ENCODE measurements around the gene SKAP2.
"Not testable (repeated sequence)": the region's sequence is repeated elsewhere in the genome, so short reads cannot be mapped to it uniquely, and the experiment has no call there.

Gene SKAP2

DNA sequence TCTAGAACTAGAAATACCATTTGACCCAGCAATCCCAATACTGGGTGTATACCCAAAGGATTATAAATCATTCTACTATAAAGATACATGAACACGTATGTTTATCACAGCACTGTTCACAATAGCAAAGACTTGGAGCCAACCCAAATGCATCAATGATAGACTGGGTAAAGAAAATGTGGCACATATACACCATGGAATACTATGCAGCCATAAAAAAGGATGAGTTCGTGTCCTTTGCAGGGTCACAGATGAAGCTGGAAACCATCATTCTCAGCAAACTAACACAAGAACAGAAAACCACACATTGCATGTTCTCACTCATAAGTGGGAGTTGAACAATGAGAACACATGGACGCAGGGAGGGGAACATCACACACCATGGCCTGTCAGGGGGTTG lies 27.6 kb downstream of the SKAP2 start:
- not testable (repeated sequence) for H3K4me1 ChIP-seq (ENCODE audit: control insufficient read depth, insufficient read depth, low read length, unreplicated experiment); H3K27me3 ChIP-seq (ENCODE audit: insufficient read depth, low read length); H3K4me3 ChIP-seq (ENCODE audit: low read depth, low read length); H3K27ac ChIP-seq (ENCODE audit: low read depth, low read length); H3K79me2 ChIP-seq (ENCODE audit: control insufficient read depth, insufficient read depth, low read length, unreplicated experiment); H3K36me3 ChIP-seq (ENCODE audit: insufficient read depth, low read length); H2AFZ ChIP-seq (ENCODE audit: low read length, unreplicated experiment)

DNA sequence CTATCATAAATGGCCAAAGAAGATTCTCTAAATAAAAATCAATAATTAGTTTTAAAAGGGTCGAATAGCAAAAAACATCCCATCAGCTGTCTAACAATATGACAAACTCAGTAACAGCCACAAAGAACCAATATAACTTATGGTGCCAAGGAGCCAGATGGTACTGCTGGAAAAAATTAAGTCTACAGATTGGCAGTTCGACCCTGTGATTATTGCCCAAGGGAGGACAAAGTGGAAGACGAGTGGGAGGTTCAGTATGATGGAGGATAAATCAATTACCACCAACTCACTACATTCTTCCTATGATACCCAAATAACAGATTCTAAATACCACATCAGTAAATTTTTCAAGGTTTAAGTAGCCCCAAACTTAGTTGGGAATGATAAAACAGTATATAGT lies 49.0 kb downstream of the SKAP2 start:
- no peak overlapping the region for H2AFZ ChIP-seq (ENCODE audit: low read length, unreplicated experiment)
- H3K36me3 ChIP-seq (ENCODE audit: insufficient read depth, low read length), result no peaks in the 10 kb centered on the region
- H3K27me3 ChIP-seq (ENCODE audit: insufficient read depth, low read length), result no peaks in the 10 kb centered on the region
- no peak overlapping the region for H3K4me3 ChIP-seq (ENCODE audit: low read depth, low read length)
- no peaks in the 10 kb centered on the region for H3K4me1 ChIP-seq (ENCODE audit: control insufficient read depth, insufficient read depth, low read length, unreplicated experiment)
- no peak overlapping the region for H3K27ac ChIP-seq (ENCODE audit: low read depth, low read length)
- H3K79me2 ChIP-seq (ENCODE audit: control insufficient read depth, insufficient read depth, low read length, unreplicated experiment), result no peaks in the 10 kb centered on the region

DNA sequence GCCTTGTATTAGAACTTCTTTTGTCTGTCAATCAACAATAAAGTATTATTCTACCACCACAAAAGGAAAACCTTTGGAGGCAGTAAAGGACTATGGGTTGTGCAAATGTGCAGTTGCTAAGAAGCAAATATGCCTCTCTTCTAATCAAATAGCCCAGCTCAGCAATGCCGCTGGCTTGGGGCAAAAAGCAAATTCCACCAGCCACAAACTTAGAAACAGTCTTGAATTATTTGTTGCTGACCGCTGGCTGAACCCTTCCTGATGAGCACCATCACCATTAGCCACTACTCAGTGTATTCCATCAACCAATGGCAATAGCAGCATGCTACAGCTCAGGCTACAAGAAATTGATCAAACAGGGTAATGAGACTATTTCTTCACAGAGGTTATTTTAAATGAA lies 51.0 kb downstream of the SKAP2 start:
- no peaks in the 10 kb centered on the region for H3K79me2 ChIP-seq (ENCODE audit: control insufficient read depth, insufficient read depth, low read length, unreplicated experiment)
- H3K4me1 ChIP-seq (ENCODE audit: control insufficient read depth, insufficient read depth, low read length, unreplicated experiment), result no peaks in the 10 kb centered on the region
- no peaks in the 10 kb centered on the region for H3K27me3 ChIP-seq (ENCODE audit: insufficient read depth, low read length)
- no peak overlapping the region for H3K4me3 ChIP-seq (ENCODE audit: low read depth, low read length)
- no peaks in the 10 kb centered on the region for H3K36me3 ChIP-seq (ENCODE audit: insufficient read depth, low read length)
- no peak overlapping the region for H2AFZ ChIP-seq (ENCODE audit: low read length, unreplicated experiment)
- no peak overlapping the region for H3K27ac ChIP-seq (ENCODE audit: low read depth, low read length)

DNA sequence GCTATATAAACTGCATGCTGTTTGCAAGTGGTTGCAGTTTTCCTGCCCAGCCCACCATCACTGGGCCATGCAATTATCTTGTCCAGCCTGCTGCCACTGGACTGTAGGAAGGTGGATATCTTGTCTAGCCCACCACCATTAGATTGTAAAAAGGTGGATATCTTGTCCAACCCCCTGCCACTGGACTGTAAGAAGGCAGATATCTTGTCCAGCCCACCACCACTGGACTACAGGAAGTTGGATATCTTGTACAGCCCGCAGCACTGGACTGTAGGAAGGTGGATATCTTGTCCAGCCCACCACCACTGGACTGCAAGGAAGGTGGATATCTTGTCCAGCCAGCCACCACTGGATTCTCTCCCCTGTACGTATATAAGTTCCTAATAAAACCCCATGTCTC lies 69.8 kb downstream of the SKAP2 start:
- Histone ChIP-seq H2AFZ (ENCODE audit: low read length, unreplicated experiment) (no peak overlapping the region), H3K4me1 (ENCODE audit: control insufficient read depth, insufficient read depth, low read length, unreplicated experiment) (no peaks in the 10 kb centered on the region), H3K4me3 (ENCODE audit: low read depth, low read length) (no peak overlapping the region)

DNA sequence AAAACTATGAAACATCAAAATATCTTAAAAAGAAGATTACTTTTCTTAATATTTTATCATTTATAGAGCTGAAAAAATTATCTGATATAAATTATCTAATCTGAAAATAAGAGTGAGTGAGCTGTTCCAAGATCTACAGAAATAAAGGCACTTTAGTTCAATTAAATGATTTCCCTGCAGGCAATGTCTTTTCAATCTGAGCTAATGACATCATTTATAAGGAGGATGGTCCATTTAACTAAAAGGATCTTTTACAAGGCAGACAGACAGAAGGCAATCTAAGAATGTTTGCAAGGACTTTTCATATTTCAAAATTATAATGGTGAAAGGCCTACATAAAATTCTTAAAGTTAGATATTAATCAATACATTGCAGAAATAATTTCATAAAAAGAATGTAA lies 71.8 kb downstream of the SKAP2 start:
- Histone ChIP-seq H3K79me2 (ENCODE audit: control insufficient read depth, insufficient read depth, low read length, unreplicated experiment) (no peaks in the 10 kb centered on the region), H3K36me3 (ENCODE audit: insufficient read depth, low read length) (no peaks in the 10 kb centered on the region), H2AFZ (ENCODE audit: low read length, unreplicated experiment) (no peak overlapping the region), H3K4me3 (ENCODE audit: low read depth, low read length) (no peak overlapping the region), H3K27ac (ENCODE audit: low read depth, low read length) (no peak overlapping the region), H3K4me1 (ENCODE audit: control insufficient read depth, insufficient read depth, low read length, unreplicated experiment) (no peaks in the 10 kb centered on the region), H3K27me3 (ENCODE audit: insufficient read depth, low read length) (no peaks in the 10 kb centered on the region)

More for the DNA sequence above, 69.8 kb downstream of the SKAP2 start:
- Histone ChIP-seq H3K27ac (ENCODE audit: low read depth, low read length) (no peak overlapping the region), H3K79me2 (ENCODE audit: control insufficient read depth, insufficient read depth, low read length, unreplicated experiment) (no peaks in the 10 kb centered on the region), H3K36me3 (ENCODE audit: insufficient read depth, low read length) (no peaks in the 10 kb centered on the region), H3K27me3 (ENCODE audit: insufficient read depth, low read length) (no peaks in the 10 kb centered on the region)

DNA sequence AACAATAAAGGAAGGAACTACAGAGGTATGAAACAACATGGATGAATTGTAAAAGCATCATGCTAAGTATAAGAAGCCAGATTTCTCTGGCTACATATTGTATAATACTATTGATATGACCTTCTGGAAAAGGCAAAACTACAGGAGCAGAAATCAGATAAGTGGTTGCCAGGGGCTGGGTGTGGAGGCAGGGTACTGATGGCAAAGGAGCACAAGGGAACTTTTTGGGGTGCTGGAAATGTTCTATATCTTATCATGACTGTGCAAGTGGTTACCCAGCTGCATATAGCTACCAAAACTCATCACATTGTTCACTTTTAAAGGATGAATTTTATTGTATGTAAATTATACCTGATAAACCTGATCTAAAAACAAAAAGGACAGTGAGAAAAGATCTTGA lies 72.4 kb downstream of the SKAP2 start:
- Histone ChIP-seq H3K79me2 (ENCODE audit: control insufficient read depth, insufficient read depth, low read length, unreplicated experiment) (no peaks in the 10 kb centered on the region), H3K4me3 (ENCODE audit: low read depth, low read length) (no peak overlapping the region), H3K27ac (ENCODE audit: low read depth, low read length) (no peak overlapping the region), H3K27me3 (ENCODE audit: insufficient read depth, low read length) (no peaks in the 10 kb centered on the region), H3K4me1 (ENCODE audit: control insufficient read depth, insufficient read depth, low read length, unreplicated experiment) (no peaks in the 10 kb centered on the region), H2AFZ (ENCODE audit: low read length, unreplicated experiment) (no peak overlapping the region), H3K36me3 (ENCODE audit: insufficient read depth, low read length) (no peaks in the 10 kb centered on the region)

DNA sequence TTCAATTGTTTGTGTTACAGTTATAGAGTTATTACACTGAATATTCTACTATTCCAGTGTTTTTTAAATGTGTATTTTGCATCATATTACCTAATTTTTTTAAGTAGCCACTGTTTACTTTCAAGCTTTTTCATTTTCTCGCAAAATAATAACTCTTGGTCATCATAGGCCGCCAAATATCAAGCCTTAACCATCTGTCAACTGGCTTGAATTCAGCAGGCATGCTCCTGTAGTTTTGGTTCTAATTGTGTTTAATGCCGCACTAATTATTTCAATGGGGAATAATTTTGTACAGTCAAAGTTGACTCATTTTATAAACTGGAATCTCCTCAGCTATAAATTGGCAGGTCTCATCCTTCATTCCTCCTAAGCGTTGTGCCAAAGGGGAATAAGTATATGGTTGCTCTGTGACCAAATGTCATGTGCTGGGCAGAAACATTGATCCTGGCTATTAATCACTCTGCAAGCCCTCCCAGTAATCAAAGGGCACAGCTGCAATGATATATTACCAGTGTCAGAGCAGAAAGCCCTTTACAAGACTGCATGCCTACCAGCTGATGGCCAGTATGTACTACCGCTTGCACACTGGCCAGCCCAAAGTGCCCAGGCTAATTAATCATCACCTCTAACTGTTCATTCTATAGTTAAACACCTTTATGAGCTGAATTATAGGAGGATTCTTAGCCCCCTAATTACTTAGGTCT lies 74.8 kb downstream of the SKAP2 start:
- Histone ChIP-seq H3K27ac (ENCODE audit: low read depth, low read length) (no peak overlapping the region), H3K4me1 (ENCODE audit: control insufficient read depth, insufficient read depth, low read length, unreplicated experiment) (no peaks in the 10 kb centered on the region), H2AFZ (ENCODE audit: low read length, unreplicated experiment) (no peak overlapping the region), H3K27me3 (ENCODE audit: insufficient read depth, low read length) (no peaks in the 10 kb centered on the region), H3K4me3 (ENCODE audit: low read depth, low read length) (no peak overlapping the region), H3K36me3 (ENCODE audit: insufficient read depth, low read length) (no peaks in the 10 kb centered on the region), H3K79me2 (ENCODE audit: control insufficient read depth, insufficient read depth, low read length, unreplicated experiment) (no peaks in the 10 kb centered on the region)

DNA sequence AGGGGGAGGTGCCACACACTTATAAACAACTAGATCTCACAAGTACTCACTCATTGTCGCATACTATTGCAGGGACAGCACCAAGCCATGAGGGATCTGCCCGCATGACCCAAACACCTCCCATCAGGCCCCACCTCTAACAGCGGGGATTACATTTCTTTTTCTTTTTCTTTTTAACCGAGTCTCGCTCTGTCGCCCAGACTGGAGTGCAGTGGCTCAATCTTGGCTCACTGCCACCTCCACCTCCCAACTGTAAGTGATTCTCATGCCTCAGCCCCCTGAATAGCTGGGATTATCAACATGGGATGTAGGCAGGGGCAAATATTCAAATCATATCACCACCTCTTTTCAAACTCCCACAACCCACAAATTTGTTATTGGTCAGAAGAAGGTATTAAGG lies 76.7 kb downstream of the SKAP2 start:
- Histone ChIP-seq H3K79me2 (ENCODE audit: control insufficient read depth, insufficient read depth, low read length, unreplicated experiment) (no peaks in the 10 kb centered on the region), H2AFZ (ENCODE audit: low read length, unreplicated experiment) (no peak overlapping the region)

DNA sequence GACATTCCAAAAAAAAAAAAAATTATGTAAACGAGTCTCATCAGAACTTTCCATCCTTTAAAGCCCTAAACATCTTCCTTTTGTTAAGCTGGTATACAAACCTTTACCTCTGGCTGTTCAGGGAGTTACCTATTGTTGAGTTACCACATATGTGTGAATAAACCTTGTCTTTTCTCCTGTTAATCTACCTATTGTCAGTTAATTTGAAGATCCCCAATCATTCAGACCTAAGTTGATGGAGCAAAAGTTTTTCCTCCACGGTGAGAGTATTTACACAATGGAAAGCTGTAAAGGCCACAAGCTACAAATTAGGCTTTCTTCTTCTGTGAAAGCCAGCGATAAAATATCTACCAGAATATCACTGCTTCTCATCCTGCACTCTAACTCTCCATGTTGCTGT lies 80.3 kb downstream of the SKAP2 start:
- Histone ChIP-seq H3K27me3 (ENCODE audit: insufficient read depth, low read length) (no peaks in the 10 kb centered on the region), H3K4me1 (ENCODE audit: control insufficient read depth, insufficient read depth, low read length, unreplicated experiment) (no peaks in the 10 kb centered on the region), H3K27ac (ENCODE audit: low read depth, low read length) (no peak overlapping the region), H2AFZ (ENCODE audit: low read length, unreplicated experiment) (no peak overlapping the region), H3K36me3 (ENCODE audit: insufficient read depth, low read length) (no peaks in the 10 kb centered on the region), H3K4me3 (ENCODE audit: low read depth, low read length) (no peak overlapping the region), H3K79me2 (ENCODE audit: control insufficient read depth, insufficient read depth, low read length, unreplicated experiment) (no peaks in the 10 kb centered on the region)

More for the DNA sequence above, 76.7 kb downstream of the SKAP2 start:
- H3K4me1 ChIP-seq (ENCODE audit: control insufficient read depth, insufficient read depth, low read length, unreplicated experiment), result no peaks in the 10 kb centered on the region
- H3K27me3 ChIP-seq (ENCODE audit: insufficient read depth, low read length), result no peaks in the 10 kb centered on the region
- H3K36me3 ChIP-seq (ENCODE audit: insufficient read depth, low read length), result no peaks in the 10 kb centered on the region
- H3K27ac ChIP-seq (ENCODE audit: low read depth, low read length), result no peak overlapping the region
- H3K4me3 ChIP-seq (ENCODE audit: low read depth, low read length), result no peak overlapping the region

DNA sequence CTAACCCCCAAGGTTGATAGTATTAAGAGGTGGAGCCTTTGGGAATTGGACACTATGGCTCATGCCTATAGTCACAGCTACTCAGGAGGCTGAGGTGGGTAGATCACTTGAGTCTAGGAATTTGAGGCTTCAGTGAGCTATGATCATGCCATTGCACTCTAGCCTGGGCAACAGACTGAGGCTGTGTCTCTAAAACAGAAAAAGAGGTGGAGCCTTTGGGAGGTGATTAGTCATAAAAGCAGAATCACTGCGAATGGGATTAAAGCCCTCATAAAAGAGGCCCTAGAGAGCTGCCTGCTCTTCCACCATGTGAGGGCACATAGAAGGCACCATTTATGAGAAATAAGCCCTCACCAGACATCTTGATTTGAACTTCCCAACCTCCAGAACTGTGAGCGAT lies 81.9 kb downstream of the SKAP2 start:
- Histone ChIP-seq H3K36me3 (ENCODE audit: insufficient read depth, low read length) (no peaks in the 10 kb centered on the region), H3K79me2 (ENCODE audit: control insufficient read depth, insufficient read depth, low read length, unreplicated experiment) (no peaks in the 10 kb centered on the region), H3K4me1 (ENCODE audit: control insufficient read depth, insufficient read depth, low read length, unreplicated experiment) (no peaks in the 10 kb centered on the region), H3K4me3 (ENCODE audit: low read depth, low read length) (no peak overlapping the region), H3K27ac (ENCODE audit: low read depth, low read length) (no peak overlapping the region), H3K27me3 (ENCODE audit: insufficient read depth, low read length) (no peaks in the 10 kb centered on the region), H2AFZ (ENCODE audit: low read length, unreplicated experiment) (no peak overlapping the region)

DNA sequence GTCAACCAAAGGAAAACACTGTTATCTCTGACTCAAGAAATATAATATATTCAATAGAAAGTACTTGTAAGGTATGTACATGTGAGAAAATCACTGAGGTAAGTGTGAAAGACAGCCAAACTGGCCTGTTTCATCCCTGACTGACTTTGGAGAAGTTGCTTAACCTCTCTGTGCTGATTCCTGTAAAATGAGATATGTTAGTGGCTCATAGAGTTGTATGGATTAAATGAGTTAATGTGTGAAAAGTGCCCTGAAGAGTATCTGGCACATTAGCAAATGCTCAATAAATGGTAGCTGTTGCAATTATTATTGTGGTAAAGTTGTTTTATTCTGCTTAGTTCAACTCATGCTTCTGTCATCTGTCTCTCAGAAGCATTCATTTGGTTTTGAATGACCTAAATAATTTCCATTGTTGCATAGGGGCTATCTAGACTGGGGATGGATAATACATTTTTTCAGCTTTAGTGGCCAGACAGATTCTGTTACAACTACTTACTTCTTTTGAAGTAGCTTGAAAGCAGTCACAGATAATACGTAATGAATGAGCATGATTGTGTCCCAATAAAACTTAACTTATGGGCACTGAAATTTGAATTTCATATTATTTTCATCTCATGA lies 84.3 kb downstream of the SKAP2 start:
- H3K36me3 ChIP-seq (ENCODE audit: insufficient read depth, low read length), result no peaks in the 10 kb centered on the region
- no peaks in the 10 kb centered on the region for H3K27me3 ChIP-seq (ENCODE audit: insufficient read depth, low read length)
- H3K79me2 ChIP-seq (ENCODE audit: control insufficient read depth, insufficient read depth, low read length, unreplicated experiment), result no peaks in the 10 kb centered on the region

More for the DNA sequence above, 84.3 kb downstream of the SKAP2 start:
- no peaks in the 10 kb centered on the region for H3K4me1 ChIP-seq (ENCODE audit: control insufficient read depth, insufficient read depth, low read length, unreplicated experiment)
- H3K4me3 ChIP-seq (ENCODE audit: low read depth, low read length), result no peak overlapping the region
- H2AFZ ChIP-seq (ENCODE audit: low read length, unreplicated experiment), result no peak overlapping the region
- H3K27ac ChIP-seq (ENCODE audit: low read depth, low read length), result no peak overlapping the region
